ENCODE measurements around the gene ZNF32. TPM values are rescaled to one million over a fixed set of nuclear protein-coding genes. Genes with fewer than 3 reads are reported as not detected.
A peak's percentile ranks its signal among the peaks of the same experiment; 100 is the strongest.
"Not testable (repeated sequence)": the region's sequence is repeated elsewhere in the genome, so short reads cannot be mapped to it uniquely, and the experiment has no call there.

Gene ZNF32
- total RNA-seq, 2 donors from 2014 or later = 56.1 to 56.5 TPM

DNA sequence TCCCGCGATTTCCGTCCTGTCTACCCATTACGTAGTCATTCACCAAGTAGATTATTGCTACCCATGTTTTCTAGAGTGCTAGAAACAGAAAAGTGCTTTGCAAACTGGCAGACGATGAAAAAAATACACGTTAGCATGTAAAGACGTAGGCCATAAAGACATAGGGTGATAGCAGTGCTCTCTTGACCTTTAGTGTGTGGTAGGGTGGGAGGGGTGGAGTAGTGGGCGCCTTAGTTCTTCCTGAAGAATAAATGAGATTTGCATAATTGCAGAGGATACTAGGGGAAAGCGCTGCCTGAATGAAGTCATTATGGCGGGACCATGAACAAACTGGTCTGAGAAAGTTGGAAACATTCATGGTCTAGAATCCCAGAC is 41.5 kb downstream of the ZNF32 start:
- H3K4me3 ChIP-seq = peak overlapping the region in 1 of 2 donors; percentile 77
- H3K36me3 ChIP-seq = peaks cover 11% of the 10 kb centered on the region
- H3K9me3 ChIP-seq = no peaks in the 10 kb centered on the region
- no peak for DNase-seq (ENCODE audit: low spot score)
- H3K27ac ChIP-seq = no peak overlapping the region
- no peaks in the 10 kb centered on the region for H3K27me3 ChIP-seq
- TF ChIP-seq, protein P1, sequence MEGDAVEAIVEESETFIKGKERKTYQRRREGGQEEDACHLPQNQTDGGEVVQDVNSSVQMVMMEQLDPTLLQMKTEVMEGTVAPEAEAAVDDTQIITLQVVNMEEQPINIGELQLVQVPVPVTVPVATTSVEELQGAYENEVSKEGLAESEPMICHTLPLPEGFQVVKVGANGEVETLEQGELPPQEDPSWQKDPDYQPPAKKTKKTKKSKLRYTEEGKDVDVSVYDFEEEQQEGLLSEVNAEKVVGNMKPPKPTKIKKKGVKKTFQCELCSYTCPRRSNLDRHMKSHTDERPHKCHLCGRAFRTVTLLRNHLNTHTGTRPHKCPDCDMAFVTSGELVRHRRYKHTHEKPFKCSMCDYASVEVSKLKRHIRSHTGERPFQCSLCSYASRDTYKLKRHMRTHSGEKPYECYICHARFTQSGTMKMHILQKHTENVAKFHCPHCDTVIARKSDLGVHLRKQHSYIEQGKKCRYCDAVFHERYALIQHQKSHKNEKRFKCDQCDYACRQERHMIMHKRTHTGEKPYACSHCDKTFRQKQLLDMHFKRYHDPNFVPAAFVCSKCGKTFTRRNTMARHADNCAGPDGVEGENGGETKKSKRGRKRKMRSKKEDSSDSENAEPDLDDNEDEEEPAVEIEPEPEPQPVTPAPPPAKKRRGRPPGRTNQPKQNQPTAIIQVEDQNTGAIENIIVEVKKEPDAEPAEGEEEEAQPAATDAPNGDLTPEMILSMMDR (IDR thresholded peaks at IDR 0.05) = no peak
- H3K4me1 ChIP-seq = peaks cover 0 to 10% of the 10 kb centered on the region in 2 donors

DNA sequence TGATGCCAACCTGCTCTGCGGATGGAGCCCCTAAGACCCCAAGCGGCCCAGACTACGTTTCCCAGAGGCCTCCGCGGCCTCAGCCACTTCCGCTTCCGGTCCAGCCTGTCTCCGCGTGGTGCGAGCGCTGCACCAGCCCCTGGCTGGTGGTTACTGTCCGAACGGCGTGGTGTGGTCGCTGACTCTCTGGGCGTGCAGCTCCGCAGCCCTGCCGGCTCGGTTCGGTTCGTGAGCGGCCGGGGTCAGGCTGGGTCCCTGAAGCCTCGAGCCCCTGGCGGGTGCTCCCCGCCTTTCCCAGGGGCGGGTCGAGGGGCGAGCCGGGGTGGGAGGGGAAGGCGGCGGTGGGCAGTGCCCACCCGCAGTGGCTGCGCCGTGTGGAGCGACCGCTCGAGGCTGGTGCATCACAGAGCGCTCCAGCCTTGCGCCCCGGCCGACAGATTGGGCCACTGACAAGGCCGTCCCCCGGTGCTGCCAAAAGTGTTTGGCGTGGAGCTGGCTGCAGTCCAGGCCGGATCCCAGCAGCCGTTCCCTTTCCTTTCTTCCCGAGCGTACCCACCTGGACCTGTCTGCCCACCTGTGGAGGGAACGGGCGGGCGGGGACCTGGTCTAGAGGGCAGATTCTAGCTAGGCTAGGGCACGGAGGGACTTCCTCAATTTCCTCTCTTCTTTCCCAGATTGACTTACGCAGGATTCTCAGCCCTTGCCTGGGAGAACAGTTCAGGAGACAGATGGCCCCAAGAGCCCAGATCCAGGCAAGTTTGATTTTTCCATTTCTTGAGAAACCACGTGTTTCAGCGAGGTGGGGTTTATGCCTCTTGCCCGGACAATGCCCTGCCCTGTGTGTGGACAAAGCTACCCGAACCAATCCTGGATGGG is 42.1 kb downstream of the ZNF32 start, which contains the start of gene ZNF485:
ZNF485 (plus strand) TSS at position 116 of the 876 bp plus-strand sequence; CDS start at position 729, 613 bp downstream.
- Histone ChIP-seq H3K4me1 (peaks cover 0 to 10% of the 10 kb centered on the region in 2 donors), H3K27ac (peak within 1 kb of the TSS; percentile 59 to 63), H3K27me3 (no peaks in the 10 kb centered on the region), H3K4me3 (peak within 1 kb of the TSS; percentile 77 to 96), H3K9me3 (no peaks in the 10 kb centered on the region), H3K36me3 (peaks cover 10% of the 10 kb centered on the region)
- TF ChIP-seq, protein P1 (IDR thresholded peaks at IDR 0.05) = peak in 1 of 2 donors; percentile 39
- peak; percentile 68 for DNase-seq (ENCODE audit: low spot score)

GRCh38 chr10:43605850-43606322 is 42.8 kb downstream of the ZNF32 start:
- Histone ChIP-seq H3K9me3 (no peaks in the 10 kb centered on the region), H3K36me3 (peaks cover 4% of the 10 kb centered on the region), H3K27me3 (no peaks in the 10 kb centered on the region), H3K27ac (peak overlapping the region; percentile 59 to 63), H3K4me3 (peak overlapping the region; percentile 77 to 96), H3K4me1 (peaks cover 0 to 10% of the 10 kb centered on the region in 2 donors)
- TF ChIP-seq, protein P1 (IDR thresholded peaks at IDR 0.05) = no peak
- no peak for DNase-seq (ENCODE audit: low spot score)

DNA sequence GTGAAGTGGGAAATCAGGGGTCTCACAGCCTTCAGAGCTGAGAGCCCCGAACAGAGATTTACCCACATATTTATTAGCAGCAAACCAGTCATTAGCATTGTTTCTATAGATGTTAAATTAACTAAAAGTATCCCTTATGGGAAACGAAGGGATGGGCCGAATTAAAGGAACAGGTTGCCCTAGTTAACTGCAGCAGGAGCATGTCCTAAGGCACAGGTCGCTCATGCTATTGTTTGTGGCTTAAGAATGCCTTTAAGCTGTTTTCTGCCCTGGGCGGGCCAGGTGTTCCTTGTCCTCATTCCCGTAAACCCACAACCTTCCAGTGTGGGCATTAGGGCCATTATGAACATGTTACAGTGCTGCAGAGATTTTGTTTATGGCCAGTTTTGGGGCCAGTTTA is 47.1 kb downstream of the ZNF32 start:
- DNase-seq (ENCODE audit: low spot score); H3K4me1 ChIP-seq; H3K36me3 ChIP-seq; H3K27me3 ChIP-seq; H3K9me3 ChIP-seq; H3K27ac ChIP-seq; H3K4me3 ChIP-seq: not testable (repeated sequence)

- H3K4me1 ChIP-seq = peaks cover 0 to 16% of the 10 kb centered on the region in 2 donors
Observed at GRCh38 chr10:43599333-43599732, 49.3 kb downstream of the ZNF32 start.

DNA sequence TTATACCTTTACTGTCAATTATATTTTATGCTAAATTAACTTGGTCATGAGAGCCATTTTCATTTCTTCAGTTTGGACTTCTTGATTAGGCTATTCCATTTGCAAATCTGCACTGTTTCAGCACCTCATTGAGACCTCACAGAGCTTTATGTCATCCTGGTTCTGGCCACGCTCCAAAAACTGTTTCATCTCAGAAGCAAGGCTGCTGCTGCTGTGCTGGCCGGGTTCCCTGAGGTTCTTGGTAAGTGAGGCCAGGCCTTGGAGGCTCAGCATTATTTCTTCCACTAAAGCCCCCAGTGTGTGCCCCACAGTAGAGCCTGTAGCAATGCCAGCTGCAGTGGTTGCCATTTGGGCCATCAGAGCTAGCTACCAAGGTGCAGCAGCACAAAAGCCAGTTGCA is 50.2 kb downstream of the ZNF32 start:
- TF ChIP-seq, protein P1 (IDR thresholded peaks at IDR 0.05) = no peak
- Histone ChIP-seq H3K9me3 (no peaks in the 10 kb centered on the region), H3K27me3 (no peaks in the 10 kb centered on the region)

More at GRCh38 chr10:43599333-43599732, 49.3 kb downstream of the ZNF32 start:
- no peak overlapping the region for H3K4me3 ChIP-seq
- TF ChIP-seq, protein P1 (IDR thresholded peaks at IDR 0.05) = no peak
- no peak for DNase-seq (ENCODE audit: low spot score)
- no peaks in the 10 kb centered on the region for H3K9me3 ChIP-seq
- no peaks in the 10 kb centered on the region for H3K27me3 ChIP-seq
- no peaks in the 10 kb centered on the region for H3K36me3 ChIP-seq
- H3K27ac ChIP-seq = no peak overlapping the region

More for the DNA sequence above, 50.2 kb downstream of the ZNF32 start:
- Histone ChIP-seq H3K27ac (no peak overlapping the region), H3K4me1 (peaks cover 0 to 16% of the 10 kb centered on the region in 2 donors), H3K36me3 (no peaks in the 10 kb centered on the region), H3K4me3 (no peak overlapping the region)
- no peak for DNase-seq (ENCODE audit: low spot score)

Measured in right atrium auricular region (tissue), 2 donors.